K562 (cell line): ENCODE measurements around the gene FKRP. TPM values are rescaled to one million over a fixed set of nuclear protein-coding genes. Genes with fewer than 3 reads are reported as not detected.
A peak's percentile ranks its signal among the peaks of the same experiment; 100 is the strongest.

Experiments
- AFF1 ChIP-seq, 2 experiments: fragments of 450-650 bp; IDR thresholded peaks; 2 replicates each; pipeline ENCODE4 v1.6.1; 2018; ENCODE audit warnings: mild to moderate bottlenecking in 2 of 2, low read depth in 1 of 2; ENCODE audit not compliant: partially characterized antibody in 2 of 2
- CBFA2T2 ChIP-seq: fragments of 450-650 bp; conservative IDR thresholded peaks from 2 replicates; pipeline ENCODE4 v1.6.1; 2017; ENCODE audit warnings: mild to moderate bottlenecking
- CREB1 ChIP-seq, 2 experiments: sonication (generic) in 1 of 2; formaldehyde crosslinking in 1 of 2; IDR thresholded peaks; 2 replicates each; pipeline versions ENCODE4 v1.6.1 to v1.8.0; 2012 to 2022; ENCODE audit warnings: inconsistent platforms in 1 of 2, mild to moderate bottlenecking in 1 of 2, missing genetic modification reagents in 1 of 2, moderate library complexity in 1 of 2
- E2F4 ChIP-seq: sonication (generic); formaldehyde crosslinking; IDR thresholded peaks from 2 replicates; pipeline ENCODE4 v1.8.0; 2022; ENCODE audit warnings: mild to moderate bottlenecking, low read depth, missing genetic modification reagents
- EP400 ChIP-seq: fragments of 450-650 bp; IDR thresholded peaks from 2 replicates; pipeline ENCODE4 v1.6.1; 2017; ENCODE audit warnings: antibody characterized with exemption, mild to moderate bottlenecking, moderate library complexity
- ESRRA ChIP-seq: fragments of 450-650 bp; IDR thresholded peaks from 2 replicates; pipeline ENCODE4 v1.6.1; 2014; ENCODE audit warnings: low read depth, mild to moderate bottlenecking, moderate library complexity, borderline replicate concordance
- FOXK2 ChIP-seq, 2 experiments: fragments of 450-650 bp; IDR thresholded peaks in 1 of 2; conservative IDR thresholded peaks in 1 of 2; 2 replicates each; pipeline ENCODE4 v1.6.1; 2016; ENCODE audit warnings: low read depth in 2 of 2, mild to moderate bottlenecking in 1 of 2
- POLR2H ChIP-seq: IDR thresholded peaks from 2 replicates; pipeline ENCODE4 v1.6.1; 2016; ENCODE audit warnings: missing genetic modification characterization, low read depth, mild to moderate bottlenecking, control low read depth, missing compliant biosample characterization, moderate library complexity
- SRF ChIP-seq, 2 experiments: fragments of 250-450, 450-650 bp in 1 of 2; sonication (Bioruptor Pico) in 1 of 2; sonication (generic) in 1 of 2; formaldehyde crosslinking; IDR thresholded peaks; 2 replicates each; pipeline versions ENCODE4 v1.5.0 to v1.5.1; 2020 to 2022; ENCODE audit warnings: mild to moderate bottlenecking in 1 of 2, missing genetic modification reagents in 1 of 2
- TGIF2 ChIP-seq: sonication (generic); formaldehyde crosslinking; IDR thresholded peaks from 2 replicates; pipeline ENCODE4 v1.8.1; 2022; ENCODE audit warnings: mild to moderate bottlenecking, missing genetic modification reagents, moderate library complexity
- TRIM24 ChIP-seq, 2 experiments: fragments of 450-650 bp; IDR thresholded peaks; 2 replicates each; pipeline ENCODE4 v1.6.1; 2016
- ZBTB11 ChIP-seq, 3 experiments: fragments of 200-800 bp in 1 of 3; fragments of 250-450 bp in 1 of 3; fragments of 450-650 bp in 1 of 3; sonication (Bioruptor Pico) in 1 of 3; sonication (Bioruptor generic) in 1 of 3; formaldehyde crosslinking in 1 of 3; IDR thresholded peaks; 2 replicates each; pipeline versions ENCODE4 v1.6.1 to v1.8.0; 2016 to 2022; ENCODE audit warnings: mild to moderate bottlenecking in 2 of 3, missing genetic modification characterization in 2 of 3, missing compliant biosample characterization in 1 of 3, moderate library complexity in 1 of 3
- ZNF324 ChIP-seq: fragments of 250-450 bp; sonication (Bioruptor Pico); IDR thresholded peaks from 2 replicates; pipeline ENCODE4 v1.4.0; 2020; ENCODE audit warnings: mild to moderate bottlenecking
- ZNF507 ChIP-seq: conservative IDR thresholded peaks from 2 replicates; pipeline ENCODE4 v1.6.1; 2017; ENCODE audit warnings: missing genetic modification characterization, missing compliant biosample characterization
- ZNF76 ChIP-seq: fragments of 250-450 bp; sonication (Bioruptor Pico); IDR thresholded peaks from 2 replicates; pipeline ENCODE4 v1.4.0; 2020; ENCODE audit warnings: mild to moderate bottlenecking, moderate library complexity, borderline replicate concordance
- ZSCAN32 ChIP-seq: fragments of 450-650 bp; formaldehyde crosslinking; IDR thresholded peaks from 2 replicates; pipeline ENCODE4 v1.4.0; 2020; ENCODE audit warnings: mild to moderate bottlenecking, moderate library complexity
- polyA plus RNA-seq, 8 experiments: library from polyadenylated mRNA; depleted of rRNA in 4 of 8; stranded (reverse) in 5 of 8; unstranded in 3 of 8; fragments of >200 nt; fragmentation: Nextera tagmentation in 2 of 8; fragmentation: Illumina TruSeq in 1 of 8; extraction: Ambion mirVana in 2 of 8; extraction: Trizol in 1 of 8; gene quantifications; 2 replicates each; pipeline versions ENCODE4 v1.2.1 to v1.2.3, GENCODE V29; 2011 to 2014; ENCODE audit warnings: inconsistent platforms in 1 of 8, missing spikeins in 1 of 8
- total RNA-seq, 7 experiments: library from RNA; depleted of rRNA in 6 of 7; stranded (reverse); fragments of >200 nt in 6 of 7; fragmentation: Illumina TruSeq in 2 of 7; extraction: Trizol in 2 of 7; gene quantifications; 2 replicates each; pipeline versions ENCODE4 v1.2.1 to v1.2.3, GENCODE V29; 2011 to 2021; ENCODE audit warnings: low replicate concordance in 1 of 7

Gene FKRP
- total and polyA plus RNA-seq, 9 of the 15 experiments (the other 6 are each of a cell fraction or from before 2014, with no cell fraction given) = 0.68 to 16.1 (median 6.5) TPM

- TF ChIP-seq ZBTB11 (CRISPR knock-in tag; IDR thresholded peaks at IDR 0.05) = no peak
- TF ChIP-seq TGIF2 (CRISPR knock-in tag) = no peak
- peak; percentile 58; the same call in 1 of the 2 replicates for TF ChIP-seq E2F4
- peak; percentile 8 to 63; a peak in 2 of 4 replicates for TF ChIP-seq TRIM24 (IDR thresholded peaks at IDR 0.05)
- TF ChIP-seq CREB1 (IDR thresholded peaks at IDR 0.05) = no peak
- TF ChIP-seq CREB1 (CRISPR knock-in tag; IDR thresholded peaks at IDR 0.05) = peak; percentile 16; the same call in 1 of the 2 replicates
- peak in 1 of 2 experiments; percentile 72; a peak in 1 of 4 replicates for TF ChIP-seq SRF (CRISPR knock-in tag; IDR thresholded peaks at IDR 0.05)
- no peak for TF ChIP-seq CBFA2T2
- peak; percentile 72 for TF ChIP-seq POLR2H (tag)
- TF ChIP-seq EP400 = peak; percentile 99
- peak; percentile 89 to 90; a peak in 2 of 4 replicates for TF ChIP-seq FOXK2 (conservative IDR thresholded peaks at IDR 0.05 in 1 of 2, IDR thresholded peaks at IDR 0.05 in 1 of 2; ENCODE audit: low read depth in 2 of 2)
- peak; percentile 96 for TF ChIP-seq ZSCAN32 (CRISPR knock-in tag)
- TF ChIP-seq ZNF507 (tag) = no peak
- no peak for TF ChIP-seq ZNF324
- TF ChIP-seq AFF1 (IDR thresholded peaks at IDR 0.05; ENCODE audit: low read depth in 1 of 2, partially characterized antibody in 2 of 2) = peak; percentile 43 to 70
- peak; percentile 33; the same call in 1 of the 2 replicates for TF ChIP-seq ESRRA
- no peak for TF ChIP-seq ZNF76 (CRISPR knock-in tag)
Observed at GRCh38 chr19:46784262-46785053, 38.6 kb downstream of the FKRP start (continued).
